Keratinocyte (primary cell): ENCODE measurements around the gene RAB42. TPM values are rescaled to one million over a fixed set of nuclear protein-coding genes. Genes with fewer than 3 reads are reported as not detected.

Experiments used
- DNase-seq: peaks from one replicate; pipeline ENCODE4 v3.0.0-alpha.2; 2011; ENCODE audit warnings: low read depth, missing footprints, low spot score
- FAIRE-seq: peaks from 2 replicates; lab custom pipeline; 2011; peaks lifted over from hg19 to GRCh38; lab: Jason Lieb, UNC
- H2AFZ ChIP-seq: 2 replicates; pipeline ENCODE4 v1.6.0; 2012; ENCODE audit warnings: low read length, control low read depth, inconsistent platforms; ENCODE audit not compliant: control insufficient read depth
- H3K27ac ChIP-seq: 2 replicates; pipeline ENCODE4 v1.5.1; 2011; ENCODE audit warnings: low read length; ENCODE audit not compliant: control insufficient read depth, insufficient read depth
- H3K27me3 ChIP-seq: 3 replicates; pipeline ENCODE4 v1.6.0; 2011; ENCODE audit warnings: low read length; ENCODE audit not compliant: control insufficient read depth, insufficient read depth; ENCODE audit errors: extremely low read depth
- H3K36me3 ChIP-seq, 2 experiments: 2 replicates in 1 of 2; 3 replicates in 1 of 2; pipeline ENCODE4 v1.5.1; 2011; ENCODE audit warnings: low read length in 2 of 2, mild to moderate bottlenecking in 1 of 2; ENCODE audit not compliant: control insufficient read depth in 2 of 2, insufficient read depth in 2 of 2; ENCODE audit errors: extremely low read depth in 1 of 2
- H3K4me1 ChIP-seq: 3 replicates; pipeline ENCODE4 v1.5.1; 2011; ENCODE audit warnings: low read length; ENCODE audit not compliant: control insufficient read depth, insufficient read depth; ENCODE audit errors: extremely low read depth
- H3K4me2 ChIP-seq: 3 replicates; pipeline ENCODE4 v1.6.0; 2011; ENCODE audit warnings: low read depth, low read length; ENCODE audit not compliant: control insufficient read depth, insufficient read depth; ENCODE audit errors: extremely low read depth
- H3K4me3 ChIP-seq, 3 experiments: fragments of 200-600 bp in 1 of 3; sonication (generic) in 1 of 3; 2 replicates in 2 of 3; 3 replicates in 1 of 3; pipeline ENCODE4 v1.5.1; 2011 to 2016; ENCODE audit warnings: low read length in 3 of 3, mild to moderate bottlenecking in 3 of 3, control low read depth in 2 of 3, inconsistent platforms in 1 of 3, low read depth in 1 of 3, mixed read lengths in 1 of 3, mixed run types in 1 of 3, moderate library complexity in 1 of 3; ENCODE audit not compliant: control insufficient read depth in 2 of 3, insufficient read depth in 2 of 3; ENCODE audit errors: extremely low read depth in 1 of 3
- H3K79me2 ChIP-seq: 2 replicates; pipeline ENCODE4 v1.6.0; 2012; ENCODE audit warnings: low read length; ENCODE audit not compliant: control insufficient read depth, insufficient read depth
- H3K9ac ChIP-seq: 3 replicates; pipeline ENCODE4 v1.6.0; 2011; ENCODE audit warnings: low read length; ENCODE audit not compliant: control insufficient read depth, insufficient read depth; ENCODE audit errors: extremely low read depth
- H3K9me1 ChIP-seq: 3 replicates; pipeline ENCODE4 v1.6.0; 2011; ENCODE audit warnings: low read length; ENCODE audit not compliant: control insufficient read depth, insufficient read depth; ENCODE audit errors: extremely low read depth
- H3K9me3 ChIP-seq: 2 replicates; pipeline ENCODE4 v1.5.1; 2012; ENCODE audit warnings: low read depth, low read length; ENCODE audit not compliant: control insufficient read depth
- H4K20me1 ChIP-seq: 3 replicates; pipeline ENCODE4 v1.6.0; 2011; ENCODE audit warnings: low read length; ENCODE audit not compliant: control insufficient read depth, insufficient read depth; ENCODE audit errors: extremely low read depth
- EZH2 ChIP-seq: IDR thresholded peaks from one replicate; pipeline ENCODE4 v1.6.1; 2012; ENCODE audit warnings: inconsistent platforms, mild to moderate bottlenecking, low read length, moderate library complexity
- dilution Hi-C: fragments of 300-500 bp; cut with MboI; formaldehyde crosslinking; loops from one replicate; pipeline ENCODE4 v1.7.0; 2020; ENCODE audit warnings: low sequenced_read_pairs; ENCODE audit not compliant: extremely low pct_ligation_motif_present
- polyA plus RNA-seq, 5 experiments: library from polyadenylated mRNA; depleted of rRNA in 3 of 5; stranded (reverse) in 3 of 5; stranded (forward) in 1 of 5; unstranded in 1 of 5; fragments of >200 nt; gene quantifications; 1 replicate in 1 of 5; 2 replicates in 3 of 5; 3 replicates in 1 of 5; pipeline versions ENCODE4 v1.2.1 to v1.2.3, GENCODE V29; 2011 to 2012; ENCODE audit warnings: missing spikeins in 2 of 5, low read depth in 1 of 5, low replicate concordance in 1 of 5
- TF ChIP-seq, protein P1 (sequence below), 3 experiments: IDR thresholded peaks in 1 of 3; conservative IDR thresholded peaks in 1 of 3; optimal IDR thresholded peaks in 1 of 3; 2 replicates in 2 of 3; 3 replicates in 1 of 3; pipeline versions ENCODE3 to v1.5.1; 2011; ENCODE audit warnings: low read length in 3 of 3, mild to moderate bottlenecking in 3 of 3, moderate library complexity in 2 of 3, control low read depth in 1 of 3, inconsistent platforms in 1 of 3; ENCODE audit not compliant: insufficient read depth in 2 of 3; ENCODE audit errors: extremely low read depth in 1 of 3

RAB42 gene
- polyA plus RNA-seq, 1 donor (not counting 4 experiments of a cell fraction or from before 2014, with no cell fraction given), result 0.05 TPM

DNA sequence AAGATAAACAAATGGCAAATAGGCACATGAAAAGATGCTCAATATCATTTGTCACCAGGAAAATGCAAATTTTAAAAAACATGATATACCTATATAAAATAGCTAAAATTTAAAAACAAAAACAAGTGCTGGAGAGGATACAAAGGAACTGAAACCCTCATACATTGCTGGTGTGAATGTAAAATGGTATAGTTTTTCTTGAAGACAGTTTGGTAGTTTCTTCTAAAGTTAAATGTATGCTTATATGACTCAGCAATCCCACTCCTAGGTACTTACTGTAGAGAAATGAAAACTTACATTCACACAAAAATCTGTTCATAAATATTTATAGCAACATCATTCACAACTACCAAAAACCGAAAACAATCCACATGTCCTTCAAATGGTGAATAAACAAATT, 39.6 kb downstream of the RAB42 start:
- FAIRE-seq, result no peak
- H3K9me1 ChIP-seq, result no peaks in the 10 kb centered on the region

DNA sequence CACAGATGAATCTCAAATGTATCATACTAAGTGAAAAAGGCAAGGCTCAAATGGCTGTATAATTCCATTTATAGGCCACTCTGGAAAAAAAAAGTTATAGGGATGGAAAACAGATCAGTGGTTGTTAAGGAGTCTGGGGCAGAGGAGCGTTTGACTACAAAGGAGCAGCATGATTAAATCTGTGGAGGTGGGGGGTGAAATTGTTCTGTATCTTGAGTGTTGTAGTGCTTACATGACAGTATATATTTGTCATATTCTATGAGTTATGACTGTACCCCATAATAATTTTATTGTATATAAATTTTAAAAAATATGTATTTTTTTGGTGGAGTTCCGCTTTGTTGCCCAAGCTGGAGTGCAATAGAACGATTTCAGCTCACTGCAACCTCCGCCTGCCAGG, 40.5 kb downstream of the RAB42 start:
- dilution Hi-C loops, result no loop called here
- Histone ChIP-seq H4K20me1 (no peaks in the 10 kb centered on the region), H3K9ac (no peak overlapping the region), H3K4me3 (no peak overlapping the region), H3K4me2 (no peak overlapping the region), H3K9me3 (no peaks in the 10 kb centered on the region), H3K79me2 (no peaks in the 10 kb centered on the region), H3K27ac (no peak overlapping the region), H3K36me3 (no peaks in the 10 kb centered on the region), H2AFZ (no peak overlapping the region), H3K27me3 (no peaks in the 10 kb centered on the region), H3K4me1 (no peaks in the 10 kb centered on the region), H3K9me1 (no peaks in the 10 kb centered on the region)
- TF ChIP-seq EZH2, result no peak
- TF ChIP-seq, protein P1, sequence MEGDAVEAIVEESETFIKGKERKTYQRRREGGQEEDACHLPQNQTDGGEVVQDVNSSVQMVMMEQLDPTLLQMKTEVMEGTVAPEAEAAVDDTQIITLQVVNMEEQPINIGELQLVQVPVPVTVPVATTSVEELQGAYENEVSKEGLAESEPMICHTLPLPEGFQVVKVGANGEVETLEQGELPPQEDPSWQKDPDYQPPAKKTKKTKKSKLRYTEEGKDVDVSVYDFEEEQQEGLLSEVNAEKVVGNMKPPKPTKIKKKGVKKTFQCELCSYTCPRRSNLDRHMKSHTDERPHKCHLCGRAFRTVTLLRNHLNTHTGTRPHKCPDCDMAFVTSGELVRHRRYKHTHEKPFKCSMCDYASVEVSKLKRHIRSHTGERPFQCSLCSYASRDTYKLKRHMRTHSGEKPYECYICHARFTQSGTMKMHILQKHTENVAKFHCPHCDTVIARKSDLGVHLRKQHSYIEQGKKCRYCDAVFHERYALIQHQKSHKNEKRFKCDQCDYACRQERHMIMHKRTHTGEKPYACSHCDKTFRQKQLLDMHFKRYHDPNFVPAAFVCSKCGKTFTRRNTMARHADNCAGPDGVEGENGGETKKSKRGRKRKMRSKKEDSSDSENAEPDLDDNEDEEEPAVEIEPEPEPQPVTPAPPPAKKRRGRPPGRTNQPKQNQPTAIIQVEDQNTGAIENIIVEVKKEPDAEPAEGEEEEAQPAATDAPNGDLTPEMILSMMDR (optimal IDR thresholded peaks at IDR 0.05 in 1 of 3, IDR thresholded peaks at IDR 0.05 in 1 of 3, conservative IDR thresholded peaks at IDR 0.05 in 1 of 3; ENCODE audit: extremely low read depth in 1 of 3, insufficient read depth in 2 of 3, low read length in 3 of 3), result no peak
- no peak for FAIRE-seq
- DNase-seq, result no peak

More for the DNA sequence above, 39.6 kb downstream of the RAB42 start:
- Histone ChIP-seq H3K4me1 (no peaks in the 10 kb centered on the region), H3K36me3 (no peaks in the 10 kb centered on the region), H3K9me3 (no peaks in the 10 kb centered on the region), H3K27ac (no peak overlapping the region), H3K79me2 (no peaks in the 10 kb centered on the region), H2AFZ (no peak overlapping the region), H3K27me3 (no peaks in the 10 kb centered on the region), H3K9ac (no peak overlapping the region), H4K20me1 (no peaks in the 10 kb centered on the region), H3K4me2 (no peak overlapping the region), H3K4me3 (no peak overlapping the region)
- TF ChIP-seq EZH2, result no peak
- TF ChIP-seq, protein P1 (optimal IDR thresholded peaks at IDR 0.05 in 1 of 3, IDR thresholded peaks at IDR 0.05 in 1 of 3, conservative IDR thresholded peaks at IDR 0.05 in 1 of 3; ENCODE audit: extremely low read depth in 1 of 3, insufficient read depth in 2 of 3, low read length in 3 of 3), result no peak
- dilution Hi-C loops, result no loop called here
- DNase-seq, result no peak
